NCI-H2171 treated with DMSO at 0.1 percent for 48 hours (cell line): ENCODE measurements around the gene HOXB8.

Experiments
- DNase-seq: peaks from one replicate; lab custom pipeline; 2025; lab: John Stamatoyannopoulos, UW

HOXB8 gene

DNA sequence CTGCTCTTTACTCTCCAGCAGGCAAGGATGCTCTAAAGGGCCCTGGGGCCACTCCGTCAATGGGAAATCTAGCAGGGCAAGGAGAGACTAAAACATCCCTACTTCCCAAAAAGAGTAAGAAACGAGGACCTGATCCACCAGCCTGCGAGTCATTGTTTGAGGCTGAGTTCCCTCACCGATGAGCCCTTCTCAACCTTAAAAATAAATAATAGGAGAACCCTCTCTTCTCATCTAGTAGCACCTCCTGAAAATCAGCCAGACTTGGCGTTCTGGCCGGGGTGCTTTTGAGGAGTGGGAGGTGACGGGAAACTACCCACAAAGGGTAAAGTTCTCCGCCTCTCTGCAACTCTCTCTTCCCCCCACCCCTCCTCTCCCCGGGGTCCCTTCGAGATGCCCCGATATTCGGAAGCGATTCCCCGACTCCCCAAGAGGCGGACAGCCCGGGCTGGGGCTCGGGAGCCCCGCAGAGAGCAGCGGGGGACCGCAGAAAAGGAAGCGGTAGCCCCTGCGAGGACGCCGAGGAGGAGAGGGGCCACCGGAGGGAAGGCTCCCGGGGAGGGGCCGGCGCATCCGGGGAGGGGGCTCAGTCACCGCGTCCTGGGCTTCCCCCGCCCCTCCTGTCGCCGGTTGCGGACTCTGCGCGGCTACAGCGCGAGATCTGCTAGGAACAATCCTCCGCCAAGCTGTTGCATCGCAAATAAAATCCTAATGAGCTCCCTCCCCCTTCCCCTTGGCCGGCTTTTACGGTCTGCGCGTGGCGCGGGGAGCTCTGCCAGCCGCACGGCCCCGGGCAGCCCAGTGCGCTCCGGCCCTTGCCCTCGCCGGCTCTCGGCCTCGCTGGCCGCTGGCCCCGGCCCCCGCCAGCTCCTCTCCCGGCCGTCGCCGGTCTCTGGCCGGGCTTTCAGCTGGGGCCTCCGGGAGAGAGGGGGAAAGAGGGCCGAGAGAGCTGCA is 9.7 kb upstream of the HOXB8 start:
- DNase-seq: peak; percentile 5

DNA sequence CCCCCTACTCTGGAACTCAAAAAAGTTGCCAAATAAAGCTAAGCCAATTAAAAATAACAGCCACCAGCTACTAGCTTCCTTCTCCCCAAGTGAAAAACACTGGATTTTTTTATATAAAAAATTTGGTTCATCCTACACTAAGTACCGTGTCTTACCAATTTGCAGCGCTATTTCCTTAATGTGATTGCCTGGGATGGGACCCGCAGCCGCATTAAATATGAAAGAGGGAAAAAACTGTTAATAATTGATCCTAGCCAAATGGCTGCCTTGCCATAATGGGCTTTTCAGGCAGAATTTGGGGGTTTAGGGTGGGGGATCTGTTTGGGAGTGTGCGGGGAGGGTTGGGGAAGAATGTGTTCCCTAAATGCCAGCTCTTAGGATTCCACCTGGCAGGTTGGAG is 9.0 kb upstream of the HOXB8 start:
- no peak for DNase-seq

- DNase-seq: no peak
Observed at GRCh38 chr17:48623583-48623982, 8.5 kb upstream of the HOXB8 start.

GRCh38 chr17:48622857-48623256 is 7.8 kb upstream of the HOXB8 start:
- DNase-seq: no peak

DNA sequence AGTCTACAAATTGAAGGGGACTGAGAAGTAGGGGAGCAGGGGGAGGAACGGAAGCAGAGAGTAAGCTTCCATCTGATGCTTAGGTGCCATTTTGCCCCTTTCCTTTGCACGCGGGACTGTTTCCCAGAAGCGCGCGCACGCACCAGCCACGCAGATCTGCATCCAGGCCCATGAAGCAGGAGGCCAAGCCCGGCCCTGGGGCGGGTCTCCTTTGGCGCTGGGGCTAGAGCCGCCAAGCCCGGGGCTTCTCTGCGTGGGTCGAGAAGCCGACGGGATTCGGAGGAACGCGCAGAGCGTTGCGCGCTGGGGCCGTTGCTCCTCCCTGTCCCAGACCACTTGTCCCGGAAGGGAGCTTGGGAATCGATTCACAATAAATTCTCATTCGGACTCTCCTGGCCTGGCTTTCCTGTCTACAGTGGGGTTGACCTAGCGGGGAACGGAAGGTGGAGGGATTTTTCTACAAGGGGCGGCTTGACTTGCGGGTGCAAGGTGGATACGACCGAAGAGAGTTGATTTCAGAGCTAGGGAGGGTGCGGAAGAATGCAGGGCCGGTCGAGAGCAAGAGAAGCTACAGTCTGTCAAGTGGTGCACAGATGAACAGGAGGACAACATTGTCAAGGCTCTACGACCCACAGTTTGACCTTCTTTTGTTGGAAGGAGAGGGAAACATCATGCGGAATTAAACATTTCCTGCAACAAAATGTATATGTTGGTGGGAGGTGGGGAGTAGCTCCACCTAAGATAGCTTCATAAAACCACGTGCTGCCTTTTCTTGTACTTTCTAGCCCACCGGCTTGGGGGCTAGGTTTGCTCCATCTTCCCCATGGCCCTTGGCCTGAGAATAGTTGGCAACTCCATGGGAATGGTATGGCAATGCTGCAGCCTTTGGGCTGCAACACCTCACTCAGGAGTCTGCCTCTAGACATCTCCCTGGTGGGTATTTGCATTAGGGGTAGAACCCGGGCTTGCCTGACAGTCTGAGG is 6.6 kb upstream of the HOXB8 start:
- DNase-seq: no peak

GRCh38 chr17:48620461-48621139 is 5.5 kb upstream of the HOXB8 start:
- DNase-seq: no peak

DNA sequence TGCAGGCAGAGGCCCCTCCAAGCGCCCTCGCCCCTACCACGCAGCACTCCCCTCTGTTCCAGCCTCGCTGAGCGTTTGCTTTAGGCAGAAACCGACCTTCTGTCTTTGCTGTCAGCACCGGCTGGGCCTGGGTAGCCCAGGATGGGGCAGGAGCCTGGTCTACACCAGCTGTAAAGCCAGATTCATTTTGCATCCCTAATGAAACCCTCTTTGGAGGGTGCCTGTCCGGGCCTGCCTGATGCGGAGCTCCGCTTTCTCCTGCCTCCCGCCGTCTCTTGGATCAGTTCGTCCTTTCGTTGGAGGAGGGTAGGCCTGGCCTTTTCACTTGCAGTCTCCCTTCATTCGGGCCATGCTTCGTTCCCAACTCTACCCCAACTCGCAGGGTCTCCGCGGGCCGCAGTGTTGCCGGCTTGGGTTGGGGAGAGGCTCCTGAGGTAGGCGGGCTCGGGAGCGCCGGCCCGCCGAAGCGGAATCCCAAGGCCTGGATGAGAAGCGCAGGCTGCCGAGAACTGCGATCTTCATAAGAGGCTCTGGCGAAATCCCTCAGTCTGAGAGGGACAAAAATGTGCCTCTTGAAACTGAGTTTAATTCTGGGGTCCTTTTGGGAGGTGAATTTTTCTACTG is 4.8 kb upstream of the HOXB8 start:
- no peak for DNase-seq

DNA sequence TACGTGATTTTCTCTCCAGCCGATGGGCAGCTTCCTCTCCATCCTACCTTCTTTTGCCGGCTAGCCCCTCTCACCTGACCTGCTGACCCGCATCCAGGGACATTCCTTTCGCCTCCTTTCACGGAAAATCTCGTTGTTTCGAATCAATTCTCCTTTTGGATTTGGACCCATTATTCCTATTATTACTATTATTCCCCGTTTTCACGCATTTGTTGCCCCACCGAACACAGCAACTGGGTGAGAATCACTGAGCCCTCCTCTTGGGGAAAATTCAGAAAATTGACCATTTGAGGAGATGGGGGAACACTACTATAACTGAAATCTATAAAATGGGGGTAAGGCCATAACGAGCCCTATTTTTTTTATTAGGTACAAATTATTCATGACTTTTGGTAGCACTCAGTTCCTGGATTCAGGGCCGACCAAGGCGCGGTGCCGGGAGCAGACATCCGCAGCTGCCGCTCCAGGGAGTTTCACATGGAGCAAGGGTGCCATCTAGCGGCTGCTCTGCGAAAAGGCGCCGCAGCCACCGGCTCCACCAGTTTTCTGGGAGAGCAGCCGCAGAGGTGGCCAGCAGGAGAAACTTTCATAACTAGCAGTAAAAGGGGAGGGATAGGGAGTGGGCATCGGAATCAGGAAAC is 3.3 kb upstream of the HOXB8 start:
- DNase-seq: peak; percentile 57

DNA sequence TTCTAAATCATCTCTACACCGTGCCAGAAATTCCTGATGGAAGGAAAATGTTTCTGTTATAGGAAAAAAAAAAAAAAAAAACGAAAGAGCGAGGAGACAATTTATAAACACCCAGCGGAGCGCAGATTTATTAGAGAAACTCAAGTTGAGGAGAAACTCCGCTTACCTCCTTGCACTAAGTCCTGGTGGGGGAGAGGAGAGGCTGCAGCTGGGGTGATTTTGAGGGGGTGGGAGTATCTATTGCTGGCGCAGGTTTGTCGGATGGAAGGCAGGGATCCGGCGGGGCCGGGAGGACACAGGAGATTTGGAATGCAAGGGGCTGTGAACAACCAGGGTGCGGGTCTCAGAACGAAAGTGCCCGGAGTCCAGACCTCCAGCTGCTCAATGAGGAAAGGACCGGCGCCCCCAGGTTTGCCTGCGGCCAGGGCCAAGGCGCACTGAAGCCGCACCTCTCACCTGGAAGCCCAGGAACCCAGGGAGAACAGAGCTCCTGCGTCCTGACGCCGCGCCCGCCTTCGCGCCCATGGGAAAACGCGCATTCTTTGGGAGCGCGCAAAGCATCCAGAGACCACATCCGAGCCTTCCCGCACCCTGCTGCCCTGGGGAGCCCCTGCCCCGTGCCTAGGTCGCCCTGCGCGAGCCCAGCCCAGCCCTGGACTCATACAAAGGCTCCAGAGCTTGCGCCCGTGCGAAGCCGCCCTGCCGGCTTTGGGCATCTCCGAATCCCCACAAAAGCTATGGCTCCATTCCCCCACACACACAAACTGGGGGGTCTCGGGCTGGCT is 2.6 kb upstream of the HOXB8 start:
- DNase-seq: no peak

DNA sequence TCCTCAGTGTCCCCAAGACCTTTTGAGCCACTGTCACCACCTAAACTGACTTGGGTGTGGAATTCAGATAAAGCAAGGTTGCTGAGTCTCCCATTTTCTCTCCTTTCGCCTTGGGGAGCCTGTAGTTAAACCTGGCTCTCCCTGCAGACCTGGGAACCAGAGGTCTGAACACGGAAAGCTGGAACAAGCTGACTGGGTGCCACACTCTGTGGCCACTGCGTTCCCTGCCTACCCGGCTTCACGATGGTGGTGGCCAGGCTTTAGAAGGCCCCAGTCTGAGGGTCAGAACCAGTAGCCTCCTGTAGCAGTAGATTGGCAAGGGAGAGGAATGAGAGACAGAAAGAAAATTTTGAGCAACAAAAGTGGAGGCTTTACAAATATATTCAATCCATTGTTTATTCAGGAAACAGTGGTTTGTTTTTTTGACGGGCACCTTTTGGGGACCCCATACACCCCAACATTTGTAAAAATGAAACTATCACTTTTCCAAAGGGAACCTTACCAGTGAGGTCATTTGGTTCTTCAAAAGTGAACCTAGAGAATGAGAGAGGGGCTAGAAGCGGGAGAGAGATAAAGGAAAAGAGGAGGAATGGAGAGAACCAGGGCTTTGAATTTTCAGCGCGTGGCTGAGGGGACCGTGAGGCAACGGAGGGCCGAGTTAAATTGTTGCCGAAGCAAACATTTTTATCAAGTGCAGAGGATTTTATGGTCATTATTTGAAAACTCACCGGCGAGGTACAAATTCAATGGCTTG is 1.8 kb upstream of the HOXB8 start:
- DNase-seq: no peak

DNA sequence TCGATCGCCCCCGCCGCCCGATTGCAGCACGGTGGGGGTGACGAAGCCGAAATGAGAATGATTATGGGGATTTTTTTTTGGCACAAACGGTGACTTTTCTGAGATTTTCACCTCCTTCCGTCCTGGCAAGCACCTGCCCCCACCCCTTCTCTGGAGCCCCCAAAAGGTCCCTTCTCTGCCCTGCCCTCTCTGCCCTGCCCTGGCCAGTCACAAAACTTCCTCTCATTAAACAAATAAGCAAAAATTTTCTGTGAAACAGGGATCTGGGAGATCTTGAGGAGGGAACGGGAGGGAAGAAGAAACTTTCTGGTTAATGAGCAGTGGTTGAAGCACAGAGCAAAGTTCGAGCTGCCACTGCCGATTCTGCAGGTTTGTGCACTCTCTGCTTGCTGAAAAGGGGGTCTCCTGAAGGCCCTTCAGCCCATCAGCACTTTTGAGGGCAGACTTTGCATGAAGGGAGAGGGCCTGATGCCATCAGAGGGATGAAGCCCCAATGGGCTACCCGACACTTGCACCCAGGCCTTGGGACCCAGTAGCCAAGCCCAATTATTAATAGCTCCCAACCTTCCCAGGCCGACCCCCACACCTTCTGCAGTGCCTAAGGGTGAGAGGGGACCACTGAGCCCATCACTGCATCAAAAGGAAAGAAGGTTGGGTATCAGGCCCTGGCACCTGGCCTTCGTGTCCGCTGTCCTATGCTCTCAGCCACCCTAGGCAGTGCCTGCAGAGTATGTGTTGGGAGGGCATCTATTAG is 1.0 kb upstream of the HOXB8 start:
- DNase-seq: no peak

DNA sequence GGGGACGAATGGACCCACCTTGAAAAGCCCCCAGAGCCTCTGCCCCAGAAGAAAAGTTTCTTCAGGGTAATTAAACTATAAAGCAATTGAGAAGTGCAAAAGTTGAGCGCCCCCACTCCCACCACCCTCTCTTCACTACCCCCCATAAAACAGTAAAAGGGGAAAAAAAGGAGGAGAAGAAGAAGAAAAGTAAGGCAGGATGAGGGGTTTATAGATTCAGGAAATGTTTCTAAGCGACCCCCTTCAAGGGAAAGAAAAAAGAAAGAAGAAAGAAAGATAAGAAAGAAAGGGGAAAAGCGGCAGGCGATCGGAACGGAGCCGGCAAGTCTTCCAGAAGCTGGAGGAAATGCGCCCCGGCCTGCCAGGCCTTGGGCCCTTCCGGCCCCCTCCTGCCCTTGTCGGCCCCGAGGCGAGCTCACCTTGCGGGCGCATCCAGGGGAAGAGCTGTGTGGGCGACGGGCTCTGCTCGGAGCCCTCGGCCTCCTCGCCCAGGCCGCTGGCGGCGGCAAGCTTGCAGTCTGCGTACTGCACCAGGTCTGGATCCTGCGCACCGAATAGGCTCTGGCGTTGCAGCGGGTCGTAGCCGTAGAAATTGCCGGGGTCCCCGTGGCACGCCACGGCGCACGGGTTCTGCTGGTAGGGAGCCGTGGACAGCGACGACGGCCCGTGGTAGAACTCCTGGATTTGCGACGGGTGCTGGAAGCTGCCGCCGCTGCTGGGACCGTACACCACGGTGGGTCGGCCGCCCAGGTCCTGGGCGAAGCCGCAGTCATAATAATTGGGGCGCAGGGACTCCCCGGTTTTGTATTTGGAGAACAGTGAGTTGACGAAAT is 1.0 kb downstream of the HOXB8 start:
- no peak for DNase-seq

- no peak for DNase-seq
Observed at GRCh38 chr17:48612854-48613691, 2.0 kb downstream of the HOXB8 start.

- DNase-seq: no peak
Observed at GRCh38 chr17:48612456-48612853, 2.6 kb downstream of the HOXB8 start.

- DNase-seq: no peak
Observed at GRCh38 chr17:48611681-48612455, 3.2 kb downstream of the HOXB8 start.

DNA sequence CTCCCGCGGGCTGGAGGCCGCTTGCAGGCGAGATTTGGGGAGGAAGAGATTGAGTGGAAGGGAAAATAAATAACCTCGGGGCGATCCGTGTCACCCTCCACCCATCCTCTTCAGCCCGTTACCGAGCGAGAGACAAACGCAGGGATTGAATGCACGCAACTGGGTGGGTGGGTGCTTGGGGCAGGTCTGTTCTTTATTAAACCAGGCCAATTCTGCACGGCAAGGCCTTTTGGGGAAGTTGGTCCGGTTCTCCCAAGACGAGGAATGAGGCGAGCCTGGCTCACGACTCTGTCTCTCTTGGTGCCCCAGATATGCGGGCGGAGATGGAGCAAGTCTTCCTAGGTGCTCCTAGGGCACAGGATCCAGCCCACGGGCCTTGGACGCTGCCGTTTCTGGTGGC is 3.9 kb downstream of the HOXB8 start:
- DNase-seq: peak; percentile 7
